Activated B cell treated with CpG ODN at 0.5 μM for 24 hours (primary cell): Measurements from ENCODE around the gene TRRAP. TPM values are rescaled to one million over a fixed set of nuclear protein-coding genes. Genes with fewer than 3 reads are reported as not detected.
A peak's percentile ranks its signal among the peaks of the same experiment; 100 is the strongest.

Experiments used
- ATAC-seq: fragments of 200-7000 bp; cut with Tn5 transposase; one replicate; pipeline ENCODE4 v1.10.0; 2021; ENCODE audit warnings: low read depth, mild to moderate bottlenecking, moderate library complexity
- CTCF ChIA-PET: fragments of 350-600 bp; sonication (Branson Sonifier 250); formaldehyde crosslinking; loops from one replicate; lab custom pipeline; 2021; ENCODE audit warnings: antibody characterized with exemption; lab: Charles Lee
- POLR2A ChIA-PET: fragments of 350-600 bp; sonication (Branson Sonifier 250); formaldehyde crosslinking; loops from one replicate; lab custom pipeline; 2021; ENCODE audit warnings: antibody characterized with exemption; lab: Charles Lee
- DNase-seq: peaks from one replicate; pipeline ENCODE4 v3.0.0; 2022
- H3K27ac Mint-ChIP-seq: one replicate; pipeline ENCODE4 v1.8.0; 2020; ENCODE audit warnings: mixed read lengths
- H3K27me3 Mint-ChIP-seq: one replicate; pipeline ENCODE4 v1.8.0; 2021; ENCODE audit warnings: mixed read lengths
- H3K36me3 Mint-ChIP-seq: one replicate; pipeline ENCODE4 v1.8.0; 2021; ENCODE audit warnings: low read depth, mixed read lengths
- H3K4me1 Mint-ChIP-seq: one replicate; pipeline ENCODE4 v1.8.0; 2021; ENCODE audit warnings: mixed read lengths
- H3K4me3 Mint-ChIP-seq: one replicate; pipeline ENCODE4 v1.8.0; 2020; ENCODE audit warnings: mild to moderate bottlenecking, mixed read lengths
- H3K9me3 Mint-ChIP-seq: one replicate; pipeline ENCODE4 v1.8.0; 2020; ENCODE audit warnings: mixed read lengths
- CTCF ChIP-seq: fragments of 200-600 bp; IDR thresholded peaks from one replicate; pipeline ENCODE4 v1.8.0; 2022; ENCODE audit warnings: antibody characterized with exemption, mild to moderate bottlenecking
- intact Hi-C: fragments of 100-400 bp; cut with micrococcal nuclease; formaldehyde crosslinking; loops from one replicate; pipeline ENCODE4 v1.15.1; 2024
- total RNA-seq: library from RNA; stranded (reverse); gene quantifications from 2 replicates; pipeline ENCODE4 v1.2.3, GENCODE V29; 2022

Gene TRRAP
- total RNA-seq, 1 donor from 2014 or later: 77.9 TPM

- peak; percentile 86 for ATAC-seq
- TF ChIP-seq CTCF: no peak
- no peak for DNase-seq
- Mint-ChIP-seq H3K27me3 (no peaks in the 10 kb centered on the region), H3K9me3 (no peaks in the 10 kb centered on the region), H3K36me3 (peaks cover 81% of the 10 kb centered on the region), H3K4me3 (peak overlapping the region; percentile 56), H3K27ac (peak overlapping the region; percentile 75), H3K4me1 (peaks cover 15% of the 10 kb centered on the region)
- intact Hi-C loops: loop anchor here (5.0 kb wide), 1 partner anchor 66 kb away; no protein-coding TSS in a partner anchor
- ChIA-PET CTCF (no interaction called here), POLR2A (interaction anchor here (0.6 to 1.1 kb wide), 3 partner anchors 52 to 720 kb away, joined by 3 to 5 read pairs (median 3); partner anchors contain the start of genes BHLHA15 and TRRAP)
Measured at GRCh38 chr7:98930921-98931320, 52.6 kb downstream of the TRRAP start.

- no peaks in the 10 kb centered on the region for H3K9me3 Mint-ChIP-seq
- ATAC-seq (no peak), DNase-seq (no peak)
- no peak overlapping the region for H3K27ac Mint-ChIP-seq
- no peak for TF ChIP-seq CTCF
- H3K4me3 Mint-ChIP-seq: no peak overlapping the region
- H3K27me3 Mint-ChIP-seq: no peaks in the 10 kb centered on the region
- H3K4me1 Mint-ChIP-seq: peaks cover 15% of the 10 kb centered on the region
- POLR2A ChIA-PET: no interaction called here
- H3K36me3 Mint-ChIP-seq: peaks cover 78% of the 10 kb centered on the region
- intact Hi-C loops: loop anchor here (5.0 kb wide), 1 partner anchor 64 kb away; no protein-coding TSS in a partner anchor
- CTCF ChIA-PET: no interaction called here
Measured at GRCh38 chr7:98933321-98933720, 55.0 kb downstream of the TRRAP start.

DNA sequence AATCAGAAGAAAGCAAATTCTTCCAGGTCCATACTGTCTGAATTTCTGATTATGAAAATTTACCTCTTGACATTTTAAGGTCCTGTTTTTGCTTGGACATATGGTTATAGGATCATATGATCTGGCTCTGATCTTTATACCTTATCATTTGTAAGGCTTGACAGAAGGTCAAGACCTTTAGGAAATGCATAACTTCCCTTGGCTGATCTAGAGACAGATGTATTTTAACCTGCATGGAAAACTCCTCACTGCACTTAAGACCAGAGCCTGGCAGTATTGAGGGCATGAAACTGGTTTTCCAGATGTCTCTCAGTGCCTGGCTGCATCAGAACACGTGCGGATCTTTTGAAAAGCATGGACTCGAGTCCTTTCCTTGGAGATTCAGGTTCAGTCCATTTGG, 55.9 kb downstream of the TRRAP start:
- no peaks in the 10 kb centered on the region for H3K9me3 Mint-ChIP-seq
- no peaks in the 10 kb centered on the region for H3K27me3 Mint-ChIP-seq
- intact Hi-C loops: loop anchor here (5.0 kb wide), 1 partner anchor 63 kb away; no protein-coding TSS in a partner anchor
- no peak overlapping the region for H3K27ac Mint-ChIP-seq
- no peak for ATAC-seq
- no peak for TF ChIP-seq CTCF
- ChIA-PET CTCF (no interaction called here), POLR2A (no interaction called here)
- H3K4me1 Mint-ChIP-seq: peaks cover 15% of the 10 kb centered on the region
- peaks cover 84% of the 10 kb centered on the region for H3K36me3 Mint-ChIP-seq
- no peak overlapping the region for H3K4me3 Mint-ChIP-seq
- DNase-seq: no peak

DNA sequence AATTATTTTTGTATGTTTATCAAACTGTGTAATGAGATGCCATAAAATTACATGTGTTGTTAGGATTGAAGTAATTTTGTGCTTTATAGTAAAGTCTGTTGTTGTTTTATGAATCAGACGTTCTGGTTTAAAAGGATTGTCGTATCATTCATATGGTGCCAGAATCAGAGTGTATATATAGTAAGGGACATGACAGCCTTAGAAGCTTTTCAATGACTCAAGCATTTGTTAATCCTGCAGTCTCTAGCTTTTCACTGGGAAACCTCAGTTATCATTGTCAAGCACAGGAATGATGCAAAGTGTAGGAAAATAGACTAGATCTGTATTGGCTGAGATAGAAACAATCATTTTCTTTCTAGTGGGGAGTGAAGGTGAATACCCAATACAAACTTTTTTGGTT, 57.5 kb downstream of the TRRAP start:
- H3K9me3 Mint-ChIP-seq: no peaks in the 10 kb centered on the region
- no peak for ATAC-seq
- ChIA-PET CTCF (no interaction called here), POLR2A (no interaction called here)
- no peak overlapping the region for H3K4me3 Mint-ChIP-seq
- peaks cover 85% of the 10 kb centered on the region for H3K36me3 Mint-ChIP-seq
- no peaks in the 10 kb centered on the region for H3K27me3 Mint-ChIP-seq
- DNase-seq: no peak
- no peak overlapping the region for H3K27ac Mint-ChIP-seq
- peaks cover 6% of the 10 kb centered on the region for H3K4me1 Mint-ChIP-seq
- TF ChIP-seq CTCF: no peak
- intact Hi-C loops: no loop called here

DNA sequence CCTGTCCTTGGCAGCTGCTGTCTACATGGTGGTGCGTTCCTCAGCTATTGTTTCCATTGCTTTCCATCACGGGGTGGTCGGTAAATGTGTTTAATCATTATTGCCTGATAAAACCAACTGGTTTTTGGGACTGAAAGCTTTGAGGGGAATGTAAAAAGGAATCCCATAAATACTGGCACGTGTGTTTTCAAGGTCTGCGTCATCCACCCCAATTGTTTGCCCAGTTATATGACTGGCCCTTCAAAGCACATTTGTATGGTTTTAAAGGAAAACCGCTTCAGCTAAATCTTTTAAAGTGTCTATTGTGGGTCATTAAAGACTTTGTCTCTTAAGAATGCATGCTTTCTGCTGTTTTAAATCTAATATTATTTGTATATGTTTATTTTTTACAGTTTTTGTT, 65.0 kb downstream of the TRRAP start:
- Mint-ChIP-seq H3K36me3 (peaks cover 91% of the 10 kb centered on the region), H3K4me1 (no peaks in the 10 kb centered on the region), H3K27ac (no peak overlapping the region), H3K4me3 (no peak overlapping the region), H3K27me3 (no peaks in the 10 kb centered on the region), H3K9me3 (no peaks in the 10 kb centered on the region)
- POLR2A ChIA-PET: no interaction called here
- intact Hi-C loops: no loop called here
- ATAC-seq (no peak), DNase-seq (no peak)
- CTCF ChIA-PET: no interaction called here
- no peak for TF ChIP-seq CTCF
